Stimulated activated memory B cell treated with anti-CD40 and anti-IgM and Interleukin-4, amounts not matched to agents 10 μg/mL and 1 μg/mL and 100 μg/mL, for 72 hours (primary cell): ENCODE data around the gene PPM1J.
"Not testable (repeated sequence)": the region's sequence is repeated elsewhere in the genome, so short reads cannot be mapped to it uniquely, and the experiment has no call there.

Experiments
- ATAC-seq: fragments of 150-1000 bp; cut with Tn5 transposase; 2 replicates; pipeline ENCODE4 v1.10.0; 2021
- H3K27ac Mint-ChIP-seq: one replicate; pipeline ENCODE4 v1.8.0; 2022; ENCODE audit warnings: mild to moderate bottlenecking, mixed read lengths
- H3K27me3 Mint-ChIP-seq: one replicate; pipeline ENCODE4 v1.8.0; 2022; ENCODE audit warnings: mixed read lengths
- H3K36me3 Mint-ChIP-seq: one replicate; pipeline ENCODE4 v1.8.0; 2022; ENCODE audit warnings: mixed read lengths
- H3K4me1 Mint-ChIP-seq: one replicate; pipeline ENCODE4 v1.8.0; 2022; ENCODE audit warnings: mixed read lengths
- H3K4me3 Mint-ChIP-seq: one replicate; pipeline ENCODE4 v1.8.0; 2022; ENCODE audit warnings: mild to moderate bottlenecking, moderate library complexity, mixed read lengths
- H3K9me3 Mint-ChIP-seq: one replicate; pipeline ENCODE4 v1.8.0; 2022; ENCODE audit warnings: mixed read lengths

The PPM1J gene

GRCh38 chr1:112715264-112716053, at the start of gene PPM1J:
Gene PPM1J, minus strand, starts transcription at chr1:112715332. Its CDS starts 31 bp downstream, at chr1:112715301.
- ATAC-seq: peak; percentile 93
- Mint-ChIP-seq H3K4me1 (peaks cover 57% of the 10 kb centered on the region), H3K27ac (peak within 1 kb of the TSS; percentile 73), H3K4me3 (peak within 1 kb of the TSS; percentile 94), H3K27me3 (peaks cover 11% of the 10 kb centered on the region), H3K36me3 (no peaks in the 10 kb centered on the region), H3K9me3 (no peaks in the 10 kb centered on the region)

GRCh38 chr1:112762541-112763500, 47.7 kb upstream of the PPM1J start:
- peaks cover 33% of the 10 kb centered on the region for H3K27me3 Mint-ChIP-seq
- H3K4me1 Mint-ChIP-seq: no peaks in the 10 kb centered on the region
- H3K9me3 Mint-ChIP-seq: peaks cover 2% of the 10 kb centered on the region

GRCh38 chr1:112761714-112762480, 46.8 kb upstream of the PPM1J start:
- Mint-ChIP-seq H3K4me1 (no peaks in the 10 kb centered on the region), H3K27me3 (peaks cover 43% of the 10 kb centered on the region), H3K36me3 (no peaks in the 10 kb centered on the region), H3K27ac (no peak overlapping the region), H3K9me3 (peaks cover 2% of the 10 kb centered on the region), H3K4me3 (no peak overlapping the region)
- ATAC-seq: no peak

More at GRCh38 chr1:112762541-112763500, 47.7 kb upstream of the PPM1J start:
- H3K36me3 Mint-ChIP-seq: no peaks in the 10 kb centered on the region
- H3K4me3 Mint-ChIP-seq: no peak overlapping the region
- no peak overlapping the region for H3K27ac Mint-ChIP-seq
- no peak for ATAC-seq

- Mint-ChIP-seq H3K9me3 (peaks cover 3% of the 10 kb centered on the region), H3K27ac (no peak overlapping the region), H3K4me3 (no peak overlapping the region), H3K27me3 (peaks cover 67% of the 10 kb centered on the region), H3K36me3 (peaks cover 9% of the 10 kb centered on the region), H3K4me1 (no peaks in the 10 kb centered on the region)
- no peak for ATAC-seq
Observed at GRCh38 chr1:112759228-112759627, 44.1 kb upstream of the PPM1J start.

GRCh38 chr1:112754116-112754628, 39.0 kb upstream of the PPM1J start:
- Mint-ChIP-seq H3K4me3 (no peak overlapping the region), H3K4me1 (no peaks in the 10 kb centered on the region), H3K27ac (no peak overlapping the region), H3K9me3 (peaks cover 5% of the 10 kb centered on the region), H3K27me3 (peaks cover 77% of the 10 kb centered on the region), H3K36me3 (peaks cover 10% of the 10 kb centered on the region)
- ATAC-seq: no peak

- no peaks in the 10 kb centered on the region for H3K9me3 Mint-ChIP-seq
- no peaks in the 10 kb centered on the region for H3K36me3 Mint-ChIP-seq
- no peaks in the 10 kb centered on the region for H3K4me1 Mint-ChIP-seq
- no peak overlapping the region for H3K27ac Mint-ChIP-seq
- H3K4me3 Mint-ChIP-seq: no peak overlapping the region
- peaks cover 67% of the 10 kb centered on the region for H3K27me3 Mint-ChIP-seq
- no peak for ATAC-seq
Observed at GRCh38 chr1:112748396-112748795, 33.3 kb upstream of the PPM1J start.

- peak; percentile 56 for ATAC-seq
- H3K4me1 Mint-ChIP-seq: no peaks in the 10 kb centered on the region
- H3K27me3 Mint-ChIP-seq: peaks cover 88% of the 10 kb centered on the region
- no peak overlapping the region for H3K4me3 Mint-ChIP-seq
- H3K27ac Mint-ChIP-seq: no peak overlapping the region
- H3K9me3 Mint-ChIP-seq: peaks cover 2% of the 10 kb centered on the region
- no peaks in the 10 kb centered on the region for H3K36me3 Mint-ChIP-seq
Observed at GRCh38 chr1:112744009-112744578, 29.0 kb upstream of the PPM1J start.

GRCh38 chr1:112743174-112744008, 28.3 kb upstream of the PPM1J start:
- Mint-ChIP-seq H3K27me3 (peaks cover 89% of the 10 kb centered on the region), H3K4me3 (no peak overlapping the region), H3K36me3 (no peaks in the 10 kb centered on the region), H3K27ac (no peak overlapping the region), H3K4me1 (no peaks in the 10 kb centered on the region), H3K9me3 (peaks cover 3% of the 10 kb centered on the region)
- peak; percentile 31 for ATAC-seq

- Mint-ChIP-seq H3K36me3 (no peaks in the 10 kb centered on the region), H3K4me3 (no peak overlapping the region), H3K4me1 (no peaks in the 10 kb centered on the region), H3K27me3 (peaks cover 51% of the 10 kb centered on the region), H3K9me3 (peaks cover 3% of the 10 kb centered on the region), H3K27ac (no peak overlapping the region)
- no peak for ATAC-seq
Observed at GRCh38 chr1:112737573-112737972, 22.4 kb upstream of the PPM1J start.

- Mint-ChIP-seq H3K4me3 (no peak overlapping the region), H3K27me3 (peaks cover 33% of the 10 kb centered on the region), H3K27ac (no peak overlapping the region), H3K9me3 (peaks cover 3% of the 10 kb centered on the region), H3K36me3 (no peaks in the 10 kb centered on the region), H3K4me1 (no peaks in the 10 kb centered on the region)
- no peak for ATAC-seq
Observed at GRCh38 chr1:112735752-112736151, 20.6 kb upstream of the PPM1J start.

- Mint-ChIP-seq H3K27me3 (peaks cover 11% of the 10 kb centered on the region), H3K36me3 (no peaks in the 10 kb centered on the region), H3K4me3 (no peak overlapping the region), H3K4me1 (no peaks in the 10 kb centered on the region), H3K9me3 (no peaks in the 10 kb centered on the region), H3K27ac (no peak overlapping the region)
- ATAC-seq: no peak
Observed at GRCh38 chr1:112731451-112731850, 16.3 kb upstream of the PPM1J start.

- no peak for ATAC-seq
- Mint-ChIP-seq H3K9me3 (no peaks in the 10 kb centered on the region), H3K36me3 (no peaks in the 10 kb centered on the region), H3K4me3 (no peak overlapping the region), H3K27me3 (peaks cover 9% of the 10 kb centered on the region), H3K4me1 (no peaks in the 10 kb centered on the region), H3K27ac (no peak overlapping the region)
Observed at GRCh38 chr1:112729909-112730308, 14.8 kb upstream of the PPM1J start.

- H3K36me3 Mint-ChIP-seq, ATAC-seq, H3K4me3 Mint-ChIP-seq, H3K9me3 Mint-ChIP-seq, H3K27me3 Mint-ChIP-seq, H3K27ac Mint-ChIP-seq, H3K4me1 Mint-ChIP-seq: not testable (repeated sequence)
Observed at GRCh38 chr1:112729011-112729410, 13.9 kb upstream of the PPM1J start.
